ENCODE results near the gene SH3RF3. TPM values are rescaled to one million over a fixed set of nuclear protein-coding genes. Genes with fewer than 3 reads are reported as not detected.

SH3RF3 gene
- total and polyA plus RNA-seq, 2 donors (not counting 1 experiment from before 2014, with no cell fraction given): 8.3 to 10.1 TPM

- Histone ChIP-seq H3K9me3 (ENCODE audit: control insufficient read depth, insufficient read depth, low read depth, low read length) (no peaks in the 10 kb centered on the region), H3K4me1 (ENCODE audit: control insufficient read depth, extremely low read depth, insufficient read depth, low read length) (peaks cover 7% of the 10 kb centered on the region), H3K36me3 (ENCODE audit: control insufficient read depth, insufficient read depth, low read length) (no peaks in the 10 kb centered on the region), H3K9ac (ENCODE audit: insufficient read depth, low read length) (no peak overlapping the region), H3K4me3 (replicated peaks in 1 of 4; ENCODE audit: control extremely low read depth in 1 of 4, insufficient read depth in 1 of 4, low read depth in 3 of 4, low read length in 4 of 4) (no peak overlapping the region), H3K27ac (ENCODE audit: insufficient read depth, low read length) (no peak overlapping the region), H2AFZ (ENCODE audit: low read length) (no peak overlapping the region), H4K20me1 (ENCODE audit: control insufficient read depth, extremely low read depth, insufficient read depth, low read length) (no peaks in the 10 kb centered on the region), H3K4me2 (ENCODE audit: extremely low read depth, insufficient read depth, low read length) (no peak overlapping the region), H3K27me3 (ENCODE audit: control insufficient read depth, insufficient read depth, low read length) (no peaks in the 10 kb centered on the region), H3K79me2 (ENCODE audit: control insufficient read depth, insufficient read depth, low read length) (no peaks in the 10 kb centered on the region)
- no peak for DNase-seq (ENCODE audit: low read depth in 2 of 2)
- TF ChIP-seq EZH2 (IDR thresholded peaks at IDR 0.05; ENCODE audit: low read length, missing control alignments): no peak
- no peak for TF ChIP-seq CTCF (conservative IDR thresholded peaks at IDR 0.05 in 1 of 2, IDR thresholded peaks at IDR 0.05 in 1 of 2; ENCODE audit: low read depth in 1 of 2, low read length in 2 of 2)
Observed at GRCh38 chr2:109472974-109473373, 344.0 kb downstream of the SH3RF3 start.

DNA sequence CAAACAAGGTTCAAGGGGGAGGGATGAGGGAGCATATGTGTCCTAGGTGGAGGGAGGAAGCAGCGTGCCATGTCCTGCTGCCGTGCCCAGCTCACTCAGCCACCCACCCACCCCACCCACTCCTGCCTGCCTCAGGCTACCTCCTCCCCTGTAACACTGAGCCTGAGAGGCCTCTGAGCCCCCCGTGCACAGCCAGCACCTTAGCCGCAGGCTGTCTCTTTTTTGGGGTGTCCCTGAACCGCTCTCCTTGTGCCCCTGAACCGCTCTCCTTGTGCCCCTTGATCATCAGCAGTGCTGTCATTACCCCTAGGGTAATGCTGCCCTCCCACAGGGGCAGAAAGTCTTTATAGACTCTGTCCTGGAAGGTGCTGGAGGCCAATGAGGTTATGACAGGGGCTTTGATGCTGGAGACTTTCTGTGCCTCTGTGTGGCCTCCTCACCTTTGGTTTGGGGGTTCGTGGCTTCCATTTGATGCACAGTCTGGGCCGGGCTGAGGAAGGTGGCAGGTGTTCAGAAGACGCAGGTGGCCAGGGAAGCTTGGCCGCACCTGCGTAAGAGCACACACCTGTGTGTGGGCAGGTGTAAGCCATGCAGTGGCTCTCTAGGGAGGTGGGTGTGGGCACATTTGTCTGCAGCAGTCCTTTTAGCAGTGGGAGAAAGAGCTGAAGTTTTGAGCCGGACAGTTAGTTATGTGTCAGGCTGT lies 344.8 kb downstream of the SH3RF3 start:
- H2AFZ ChIP-seq (ENCODE audit: low read length): no peak overlapping the region
- H3K27me3 ChIP-seq (ENCODE audit: control insufficient read depth, insufficient read depth, low read length): no peaks in the 10 kb centered on the region
- H3K9me3 ChIP-seq (ENCODE audit: control insufficient read depth, insufficient read depth, low read depth, low read length): no peaks in the 10 kb centered on the region
- no peaks in the 10 kb centered on the region for H3K79me2 ChIP-seq (ENCODE audit: control insufficient read depth, insufficient read depth, low read length)
- H3K4me1 ChIP-seq (ENCODE audit: control insufficient read depth, extremely low read depth, insufficient read depth, low read length): peaks cover 7% of the 10 kb centered on the region
- TF ChIP-seq CTCF (conservative IDR thresholded peaks at IDR 0.05 in 1 of 2, IDR thresholded peaks at IDR 0.05 in 1 of 2; ENCODE audit: low read depth in 1 of 2, low read length in 2 of 2): no peak
- TF ChIP-seq EZH2 (IDR thresholded peaks at IDR 0.05; ENCODE audit: low read length, missing control alignments): no peak
- no peak overlapping the region for H3K4me2 ChIP-seq (ENCODE audit: extremely low read depth, insufficient read depth, low read length)
- H3K4me3 ChIP-seq (replicated peaks in 1 of 4; ENCODE audit: control extremely low read depth in 1 of 4, insufficient read depth in 1 of 4, low read depth in 3 of 4, low read length in 4 of 4): no peak overlapping the region
- H3K27ac ChIP-seq (ENCODE audit: insufficient read depth, low read length): no peak overlapping the region
- DNase-seq (ENCODE audit: low read depth in 2 of 2): no peak
- no peak overlapping the region for H3K9ac ChIP-seq (ENCODE audit: insufficient read depth, low read length)
- no peaks in the 10 kb centered on the region for H3K36me3 ChIP-seq (ENCODE audit: control insufficient read depth, insufficient read depth, low read length)
- no peaks in the 10 kb centered on the region for H4K20me1 ChIP-seq (ENCODE audit: control insufficient read depth, extremely low read depth, insufficient read depth, low read length)

DNA sequence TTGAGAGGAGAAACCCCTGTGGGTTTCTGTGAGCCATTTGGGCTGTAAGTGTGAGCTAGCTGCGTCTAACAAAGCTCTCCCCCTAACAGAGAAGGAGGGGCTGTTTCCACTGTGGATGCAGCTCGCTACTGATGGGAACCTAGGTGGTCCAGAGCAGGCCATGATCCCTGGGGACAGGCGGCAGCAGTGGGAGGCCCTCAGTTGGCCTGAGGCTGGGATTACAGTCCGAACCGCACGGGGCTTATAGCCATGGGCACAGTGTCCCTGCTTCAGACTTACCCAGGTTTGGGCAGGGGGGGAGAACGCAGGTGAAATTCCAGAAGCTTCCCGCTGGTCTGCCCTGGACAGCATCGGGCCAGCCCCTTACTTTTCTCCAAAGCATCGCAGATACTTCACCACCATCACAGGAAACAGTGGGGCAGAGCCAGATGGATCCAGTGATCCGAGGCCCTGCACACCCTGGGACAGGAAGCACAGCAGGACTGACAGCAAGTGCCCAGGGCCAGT lies 345.4 kb downstream of the SH3RF3 start:
- Histone ChIP-seq H3K27me3 (ENCODE audit: control insufficient read depth, insufficient read depth, low read length) (no peaks in the 10 kb centered on the region), H3K9me3 (ENCODE audit: control insufficient read depth, insufficient read depth, low read depth, low read length) (no peaks in the 10 kb centered on the region), H3K4me3 (replicated peaks in 1 of 4; ENCODE audit: control extremely low read depth in 1 of 4, insufficient read depth in 1 of 4, low read depth in 3 of 4, low read length in 4 of 4) (no peak overlapping the region), H3K27ac (ENCODE audit: insufficient read depth, low read length) (no peak overlapping the region), H3K4me2 (ENCODE audit: extremely low read depth, insufficient read depth, low read length) (no peak overlapping the region), H3K79me2 (ENCODE audit: control insufficient read depth, insufficient read depth, low read length) (no peaks in the 10 kb centered on the region), H4K20me1 (ENCODE audit: control insufficient read depth, extremely low read depth, insufficient read depth, low read length) (no peaks in the 10 kb centered on the region), H3K9ac (ENCODE audit: insufficient read depth, low read length) (no peak overlapping the region), H3K4me1 (ENCODE audit: control insufficient read depth, extremely low read depth, insufficient read depth, low read length) (peaks cover 7% of the 10 kb centered on the region), H3K36me3 (ENCODE audit: control insufficient read depth, insufficient read depth, low read length) (no peaks in the 10 kb centered on the region), H2AFZ (ENCODE audit: low read length) (no peak overlapping the region)
- TF ChIP-seq EZH2 (IDR thresholded peaks at IDR 0.05; ENCODE audit: low read length, missing control alignments) (no peak), CTCF (conservative IDR thresholded peaks at IDR 0.05 in 1 of 2, IDR thresholded peaks at IDR 0.05 in 1 of 2; ENCODE audit: low read depth in 1 of 2, low read length in 2 of 2) (no peak)
- no peak for DNase-seq (ENCODE audit: low read depth in 2 of 2)

Data from fibroblast of lung (primary cell).